Mesodermal cell (in vitro differentiated cells): Measurements from ENCODE around the gene CYFIP1.

Experiments
- H3K27ac ChIP-seq: 2 replicates; pipeline ENCODE4 v1.7.0; 2013; ENCODE audit warnings: mild to moderate bottlenecking, low read depth, low read length, moderate library complexity; ENCODE audit not compliant: severe bottlenecking
- H3K36me3 ChIP-seq: 2 replicates; pipeline ENCODE4 v1.7.1; 2013; ENCODE audit warnings: mild to moderate bottlenecking, low read length, moderate library complexity; ENCODE audit not compliant: control insufficient read depth, insufficient read depth
- H3K4me1 ChIP-seq: one replicate; pipeline ENCODE4 v1.7.1; 2013; ENCODE audit warnings: mild to moderate bottlenecking, low read length; ENCODE audit not compliant: insufficient read depth, control insufficient read depth, poor library complexity, severe bottlenecking
- H3K4me3 ChIP-seq: 2 replicates; pipeline ENCODE4 v1.7.0; 2013; ENCODE audit warnings: low read length, control low read depth, mild to moderate bottlenecking; ENCODE audit not compliant: insufficient read depth, poor library complexity, severe bottlenecking; ENCODE audit errors: extremely low read depth
- H3K9me3 ChIP-seq: 2 replicates; pipeline ENCODE4 v1.7.1; 2013; ENCODE audit warnings: mild to moderate bottlenecking, low read length, moderate library complexity; ENCODE audit not compliant: control insufficient read depth
- WGBS, 2 experiments: methylation state at CpG; one replicate each; pipeline ENCODE4 v1.1.5; 2013; ENCODE audit warnings: missing lambda C conversion rate in 2 of 2; ENCODE audit not compliant: insufficient coverage in 2 of 2; 5-methylcytosine and 5-hydroxymethylcytosine counted together

Gene CYFIP1

GRCh38 chr15:22844421-22845288 lies 135.5 kb downstream of the CYFIP1 start:
- H3K4me1 ChIP-seq: peaks cover 14% of the 10 kb centered on the region
- no peak overlapping the region for H3K27ac ChIP-seq
- H3K9me3 ChIP-seq: no peaks in the 10 kb centered on the region
- H3K4me3 ChIP-seq: no peak overlapping the region
- WGBS, 2 experiments: 89 to 92% methylated on average over 18 of the region's 19 CpGs
- H3K36me3 ChIP-seq: peaks cover 81% of the 10 kb centered on the region

- 1 to 2% methylated on average over 3 to 7 of the region's 16 CpGs for WGBS, 2 experiments
- H3K27ac ChIP-seq: peak overlapping the region; percentile 95
- H3K36me3 ChIP-seq: peaks cover 32% of the 10 kb centered on the region
- H3K9me3 ChIP-seq: no peaks in the 10 kb centered on the region
- H3K4me3 ChIP-seq: peak overlapping the region; percentile 91
- peaks cover 10% of the 10 kb centered on the region for H3K4me1 ChIP-seq
Observed at GRCh38 chr15:22839046-22839695, 141.0 kb downstream of the CYFIP1 start.

- Histone ChIP-seq H3K27ac (peak within 1 kb of the TSS; percentile 95), H3K4me1 (peaks cover 10% of the 10 kb centered on the region), H3K9me3 (no peaks in the 10 kb centered on the region), H3K4me3 (peak within 1 kb of the TSS; percentile 91), H3K36me3 (peaks cover 27% of the 10 kb centered on the region)
- WGBS, 2 experiments: 0 to 1% methylated on average over 65 to 68 of the region's 83 CpGs
Observed at GRCh38 chr15:22838292-22839042, 141.7 kb downstream of the CYFIP1 start, which contains the start of gene NIPA2. TSS of gene NIPA2 (plus strand) at chr15:22838666. CDS start at chr15:22851732, 13,066 bp downstream.

- H3K4me3 ChIP-seq: no peak overlapping the region
- no CpG with 5 or more reads among the region's 1 CpG for WGBS, 2 experiments
- no peaks in the 10 kb centered on the region for H3K4me1 ChIP-seq
- H3K36me3 ChIP-seq: peaks cover 13% of the 10 kb centered on the region
- H3K9me3 ChIP-seq: no peaks in the 10 kb centered on the region
- no peak overlapping the region for H3K27ac ChIP-seq
Observed at GRCh38 chr15:22831473-22831872, 148.7 kb downstream of the CYFIP1 start.

GRCh38 chr15:22827125-22827524 lies 153.0 kb downstream of the CYFIP1 start:
- Histone ChIP-seq H3K9me3 (no peaks in the 10 kb centered on the region), H3K4me1 (no peaks in the 10 kb centered on the region), H3K36me3 (peaks cover 31% of the 10 kb centered on the region), H3K27ac (no peak overlapping the region), H3K4me3 (no peak overlapping the region)
- WGBS, 2 experiments: 20% methylated on average over 1 of the region's 1 CpG; no CpG with 5 or more reads in 1 of the 2 experiments

- WGBS, 2 experiments: 94 to 96% methylated on average over 27 to 29 of the region's 29 CpGs
- H3K36me3 ChIP-seq: peaks cover 47% of the 10 kb centered on the region
Observed at GRCh38 chr15:22823495-22824128, 156.6 kb downstream of the CYFIP1 start.

GRCh38 chr15:22819651-22820050 lies 160.5 kb downstream of the CYFIP1 start:
- H3K9me3 ChIP-seq: no peaks in the 10 kb centered on the region
- 67 to 100% methylated on average over 1 to 2 of the region's 2 CpGs for WGBS, 2 experiments
- H3K4me3 ChIP-seq: no peak overlapping the region
- H3K27ac ChIP-seq: no peak overlapping the region
- H3K4me1 ChIP-seq: no peaks in the 10 kb centered on the region
- peaks cover 36% of the 10 kb centered on the region for H3K36me3 ChIP-seq

More at GRCh38 chr15:22823495-22824128, 156.6 kb downstream of the CYFIP1 start:
- Histone ChIP-seq H3K9me3 (no peaks in the 10 kb centered on the region), H3K4me1 (no peaks in the 10 kb centered on the region), H3K27ac (no peak overlapping the region), H3K4me3 (no peak overlapping the region)
